H1 (cell line): ENCODE results near the gene TENT5A. TPM values are rescaled to one million over a fixed set of nuclear protein-coding genes. Genes with fewer than 3 reads are reported as not detected.

Source experiments
- BRCA1 ChIP-seq: IDR thresholded peaks from 2 replicates; pipeline ENCODE4 v1.6.1; 2012; ENCODE audit warnings: low read depth, low read length, improper control_type of control experiment
- EZH2 ChIP-seq: fragments of 200-600 bp; sonication (generic); IDR thresholded peaks from 2 replicates; pipeline ENCODE4 v1.7.1; 2012; ENCODE audit warnings: low read depth, mild to moderate bottlenecking, moderate library complexity, low read length, inconsistent platforms; ENCODE audit not compliant: severe bottlenecking
- JUND ChIP-seq: IDR thresholded peaks from 2 replicates; pipeline ENCODE4 v1.6.1; 2011; ENCODE audit warnings: mild to moderate bottlenecking, improper control_type of control experiment, low read length
- KDM4A ChIP-seq: IDR thresholded peaks from one replicate; pipeline ENCODE4 v1.7.1; 2012; ENCODE audit warnings: low read depth, mild to moderate bottlenecking, moderate library complexity, low read length, inconsistent platforms; ENCODE audit not compliant: severe bottlenecking
- polyA plus RNA-seq, 7 experiments: library from polyadenylated mRNA; depleted of rRNA in 3 of 7; stranded (reverse) in 5 of 7; unstranded in 2 of 7; fragments of >200 nt in 5 of 7; fragments of 200-250 nt in 2 of 7; gene quantifications; 1 replicate in 5 of 7; 2 replicates in 1 of 7; 4 replicates in 1 of 7; pipeline versions ENCODE4 v1.2.1 to v1.2.3, GENCODE V29; 2011 to 2013; ENCODE audit warnings: missing spikeins in 2 of 7, mixed read lengths in 2 of 7
- total RNA-seq: library from RNA; stranded (reverse); fragmentation: NEBNext Ultra II Directional; extraction: Animal tissue kit (Norgen Biotek cat#: 25700); gene quantifications from 2 replicates; pipeline ENCODE4 v1.2.1, GENCODE V29; 2021

TENT5A gene
- total and polyA plus RNA-seq, 2 of the 8 experiments (the other 6 are each of a cell fraction or from before 2014, with no cell fraction given) = 0.91 to 2.9 TPM

DNA sequence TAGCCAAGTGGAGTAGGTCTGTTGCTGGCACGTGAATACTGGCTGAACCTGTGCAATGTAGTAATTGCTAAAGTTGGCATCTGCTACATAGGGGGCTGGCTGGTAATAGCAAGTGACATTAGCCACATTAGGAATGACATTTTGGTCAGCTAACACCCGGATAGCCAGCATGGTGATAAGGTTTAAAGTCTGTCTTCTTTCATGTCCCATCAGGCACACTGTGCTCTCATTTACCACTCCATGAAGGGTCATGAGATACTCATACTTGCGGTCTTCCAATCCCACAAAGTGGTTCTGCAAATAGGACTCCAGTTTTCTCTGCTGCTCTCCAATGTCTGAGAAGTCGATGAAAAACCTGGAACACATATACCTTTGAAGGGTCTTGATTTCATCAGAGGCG, 2.8 kb downstream of the TENT5A start (continued):
- no peak for TF ChIP-seq JUND
- no peak for TF ChIP-seq KDM4A
- no peak for TF ChIP-seq BRCA1
- TF ChIP-seq EZH2 = no peak
- TF ChIP-seq, all 59 proteins: peak for 0
